ENCODE measurements around the gene WWP2.
A peak's percentile ranks its signal among the peaks of the same experiment; 100 is the strongest.
"Not testable (repeated sequence)": the region's sequence is repeated elsewhere in the genome, so short reads cannot be mapped to it uniquely, and the experiment has no call there.

Gene WWP2

GRCh38 chr16:69747115-69747514 lies 15.0 kb upstream of the WWP2 start:
- DNase-seq, result no peak

GRCh38 chr16:69748694-69749345 lies 13.3 kb upstream of the WWP2 start:
- DNase-seq, result no peak

GRCh38 chr16:69754143-69754468 lies 8.0 kb upstream of the WWP2 start:
- no peak for DNase-seq

GRCh38 chr16:69754469-69755310 lies 7.4 kb upstream of the WWP2 start, which contains the start of gene NOB1:
TSS of gene NOB1 (minus strand) at chr16:69754926. CDS start at chr16:69754910, 16 bp downstream.
- DNase-seq, result peak; percentile 98

GRCh38 chr16:69756705-69757104 lies 5.4 kb upstream of the WWP2 start:
- no peak for DNase-seq

- not testable (repeated sequence) for DNase-seq
Measured at GRCh38 chr16:69757375-69757774, 4.8 kb upstream of the WWP2 start.

- DNase-seq, result no peak
Measured at GRCh38 chr16:69762814-69763598, 874 bp downstream of the WWP2 start.

- DNase-seq, result no peak
Measured at GRCh38 chr16:69763599-69763942, 1.4 kb downstream of the WWP2 start.

GRCh38 chr16:69767459-69768229 lies 5.5 kb downstream of the WWP2 start:
- DNase-seq, result no peak

- DNase-seq, result no peak
Measured at GRCh38 chr16:69768666-69769065, 6.5 kb downstream of the WWP2 start.

GRCh38 chr16:69769404-69769803 lies 7.3 kb downstream of the WWP2 start:
- DNase-seq, result no peak

- DNase-seq, result no peak
Measured at GRCh38 chr16:69771651-69771967, 9.5 kb downstream of the WWP2 start.

GRCh38 chr16:69773260-69773947 lies 11.3 kb downstream of the WWP2 start:
- no peak for DNase-seq

- no peak for DNase-seq
Measured at GRCh38 chr16:69775563-69775962, 13.4 kb downstream of the WWP2 start.

- no peak for DNase-seq
Measured at GRCh38 chr16:69779724-69780123, 17.6 kb downstream of the WWP2 start.

- no peak for DNase-seq
Measured at GRCh38 chr16:69781118-69781517, 19.0 kb downstream of the WWP2 start.

GRCh38 chr16:69784586-69784985 lies 22.5 kb downstream of the WWP2 start:
- DNase-seq, result no peak

- no peak for DNase-seq
Measured at GRCh38 chr16:69787883-69788282, 25.8 kb downstream of the WWP2 start.

GRCh38 chr16:69791391-69791847 lies 29.3 kb downstream of the WWP2 start:
- not testable (repeated sequence) for DNase-seq

- DNase-seq, result no peak
Measured at GRCh38 chr16:69793526-69793925, 31.4 kb downstream of the WWP2 start.

GRCh38 chr16:69794486-69794885 lies 32.4 kb downstream of the WWP2 start:
- no peak for DNase-seq

Data from activated CD4-positive, alpha-beta T cell treated with anti-CD3 and anti-CD28 coated beads, Interleukin-2, Interleukin-6, amounts not matched to agents 100 ng/mL and 50 ng/mL, durations not matched to agents 16 hours and 8 hours (primary cell).